HepG2 (cell line): ENCODE measurements around the gene UBASH3A. TPM values are rescaled to one million over a fixed set of nuclear protein-coding genes. Genes with fewer than 3 reads are reported as not detected.

Experiments used
- ATAC-seq: fragments of 200-7000 bp; cut with Tn5 transposase; 3 replicates; pipeline ENCODE4 v1.9.1; 2020; ENCODE audit warnings: mild to moderate bottlenecking, moderate library complexity
- BruUV-seq: library from RNA; stranded (reverse); fragments of 400-500 nt; replicated peaks from 2 replicates; lab custom pipeline; 2021; lab: Mats Ljungman, UMichigan
- CTCF ChIA-PET: fragments of 300-600 bp; formaldehyde crosslinking; extraction: SDS; loops from one replicate; lab custom pipeline; 2021; ENCODE audit warnings: low total read pairs, inconsistent platforms, low intra/inter-chr PET ratio; lab: Yijun Ruan, JAX
- POLR2A ChIA-PET: fragments of 350-600 bp; sonication (Branson Sonifier 250); formaldehyde crosslinking; loops from one replicate; lab custom pipeline; 2020; ENCODE audit warnings: antibody characterized with exemption, inconsistent platforms; lab: Yijun Ruan, JAX
- DNase-seq: peaks from one replicate; pipeline ENCODE4 v3.0.0-alpha.2; 2015; ENCODE audit warnings: low spot score
- FAIRE-seq: peaks from 3 replicates; lab custom pipeline; 2011; peaks lifted over from hg19 to GRCh38; lab: Jason Lieb, UNC
- H2AFZ ChIP-seq: one replicate; pipeline ENCODE4 v1.6.1; 2011; ENCODE audit warnings: low read length, inconsistent platforms
- H3K27ac ChIP-seq: fragments of 300-600 bp; 3 replicates; pipeline ENCODE4 v1.8.0; 2011; ENCODE audit warnings: mixed run types, mild to moderate bottlenecking, mixed read lengths, low read length, inconsistent platforms; ENCODE audit not compliant: insufficient read depth; ENCODE audit errors: extremely low read length
- H3K27me3 ChIP-seq, 2 experiments: fragments of 200-600 bp in 1 of 2; 2 replicates in 1 of 2; 3 replicates in 1 of 2; pipeline versions ENCODE4 v1.6.0 to v1.8.0; 2011; ENCODE audit warnings: low read length in 2 of 2, mild to moderate bottlenecking in 2 of 2, moderate library complexity in 2 of 2, inconsistent platforms in 1 of 2; ENCODE audit not compliant: insufficient read depth in 2 of 2, control insufficient read depth in 1 of 2
- H3K36me3 ChIP-seq, 2 experiments: fragments of 200-600 bp in 1 of 2; replicated peaks in 1 of 2; 2 replicates in 1 of 2; 3 replicates in 1 of 2; pipeline versions ENCODE4 v1.5.1 to v1.8.0; 2011; ENCODE audit warnings: low read length in 2 of 2, inconsistent platforms in 1 of 2; ENCODE audit not compliant: insufficient read depth in 2 of 2, control insufficient read depth in 1 of 2
- H3K4me1 ChIP-seq: 2 replicates; pipeline ENCODE4 v1.5.1; 2012; ENCODE audit warnings: low read length, inconsistent platforms; ENCODE audit not compliant: insufficient read depth
- H3K4me2 ChIP-seq: 2 replicates; pipeline ENCODE4 v1.6.0; 2011; ENCODE audit warnings: low read depth, low read length, inconsistent platforms
- H3K4me3 ChIP-seq, 3 experiments: fragments of 200-600 bp in 1 of 3; sonication (generic), shearing (Covaris generic) in 1 of 3; replicated peaks in 1 of 3; 2 replicates each; pipeline ENCODE4 v1.5.1; 2011 to 2016; ENCODE audit warnings: low read length in 3 of 3, inconsistent platforms in 2 of 3, low read depth in 2 of 3, mild to moderate bottlenecking in 2 of 3, control low read depth in 1 of 3, mixed read lengths in 1 of 3; ENCODE audit not compliant: insufficient read depth in 1 of 3
- H3K79me2 ChIP-seq: one replicate; pipeline ENCODE4 v1.6.1; 2011; ENCODE audit warnings: low read length, inconsistent platforms; ENCODE audit not compliant: insufficient read depth
- H3K9ac ChIP-seq: 2 replicates; pipeline ENCODE4 v1.6.0; 2011; ENCODE audit warnings: mild to moderate bottlenecking, low read depth, low read length, inconsistent platforms; ENCODE audit not compliant: insufficient read depth
- H3K9me3 ChIP-seq: 2 replicates; pipeline ENCODE4 v1.5.1; 2012; ENCODE audit warnings: mild to moderate bottlenecking, low read length
- H4K20me1 ChIP-seq: 2 replicates; pipeline ENCODE4 v1.6.0; 2011; ENCODE audit warnings: inconsistent platforms, mild to moderate bottlenecking, low read length, moderate library complexity; ENCODE audit not compliant: insufficient read depth
- DR1 ChIP-seq: sonication (generic); formaldehyde crosslinking; IDR thresholded peaks from 2 replicates; pipeline ENCODE4 v1.8.0; 2021; ENCODE audit warnings: mild to moderate bottlenecking, missing genetic modification reagents, inconsistent platforms
- GATAD2A ChIP-seq: IDR thresholded peaks from 2 replicates; pipeline ENCODE4 v1.6.1; 2016
- IRF1 ChIP-seq: sonication (generic); formaldehyde crosslinking; IDR thresholded peaks from 2 replicates; pipeline ENCODE4 v1.4.0; 2020; ENCODE audit warnings: low read depth, mild to moderate bottlenecking, missing genetic modification reagents
- POGK ChIP-seq: sonication (generic); formaldehyde crosslinking; conservative IDR thresholded peaks from 2 replicates; pipeline ENCODE4 v1.8.0; 2022; ENCODE audit warnings: mild to moderate bottlenecking, moderate library complexity, missing genetic modification reagents
- SNAI1 ChIP-seq: sonication (generic); formaldehyde crosslinking; IDR thresholded peaks from 2 replicates; pipeline ENCODE4 v1.5.0; 2020; ENCODE audit warnings: mild to moderate bottlenecking, missing genetic modification reagents, borderline replicate concordance
- ZBTB2 ChIP-seq: sonication (generic); formaldehyde crosslinking; IDR thresholded peaks from 2 replicates; pipeline ENCODE4 v1.8.0; 2022; ENCODE audit warnings: low read depth, missing genetic modification reagents
- ZBTB8A ChIP-seq: sonication (generic); formaldehyde crosslinking; IDR thresholded peaks from 2 replicates; pipeline ENCODE4 v1.4.0; 2020; ENCODE audit warnings: mild to moderate bottlenecking, low read depth, missing genetic modification reagents, borderline replicate concordance
- ZNF326 ChIP-seq: sonication (generic); formaldehyde crosslinking; IDR thresholded peaks from 2 replicates; pipeline ENCODE4 v1.4.0; 2020; ENCODE audit warnings: missing genetic modification reagents, borderline replicate concordance
- WGBS: methylation state at CpG from one replicate; pipeline ENCODE4 v1.1.6; 2017; ENCODE audit warnings: low lambda C conversion rate; 5-methylcytosine and 5-hydroxymethylcytosine counted together
- in situ Hi-C: cut with HindIII; loops from 2 replicates; pipeline ENCODE4 v1.10.0; 2017; ENCODE audit warnings: low pct_unique_long_range_greater_than_20kb; ENCODE audit not compliant: extremely low pct_ligation_motif_present
- intact Hi-C: fragments of 100-400 bp; cut with micrococcal nuclease; formaldehyde crosslinking; loops from one replicate; pipeline ENCODE4 v1.10.0; 2022; ENCODE audit not compliant: unreplicated experiment
- polyA plus RNA-seq, 8 experiments: library from polyadenylated mRNA; depleted of rRNA in 3 of 8; stranded (reverse) in 7 of 8; unstranded in 1 of 8; fragments of >200 nt; fragmentation: Illumina TruSeq in 4 of 8; extraction: Trizol in 4 of 8; gene quantifications; 2 replicates each; pipeline versions ENCODE4 v1.2.1 to v1.2.3, GENCODE V29; 2011 to 2016; ENCODE audit warnings: low read depth in 4 of 8, missing spikeins in 1 of 8, mixed read lengths in 1 of 8; ENCODE audit not compliant: insufficient read depth in 1 of 8
- total RNA-seq, 5 experiments: library from RNA; depleted of rRNA; stranded (reverse); fragments of >200 nt; fragmentation: Illumina TruSeq; extraction: Trizol; gene quantifications; 2 replicates each; pipeline ENCODE4 v1.2.3, GENCODE V29; 2016; ENCODE audit warnings: low read depth in 1 of 5
- TF ChIP-seq, protein P1 (sequence below): sonication (generic); formaldehyde crosslinking; IDR thresholded peaks from 2 replicates; pipeline ENCODE4 v1.5.1; 2020; ENCODE audit warnings: mild to moderate bottlenecking, missing genetic modification reagents, moderate library complexity
- TF ChIP-seq, protein P2 (sequence below): sonication (generic); formaldehyde crosslinking; IDR thresholded peaks from 2 replicates; pipeline ENCODE4 v1.4.0; 2020; ENCODE audit warnings: low read depth, missing genetic modification reagents

Gene UBASH3A
- total and polyA plus RNA-seq, 2 of the 13 experiments (the other 11 are each of a cell fraction or from before 2014, with no cell fraction given), result not detected

GRCh38 chr21:42491328-42491727 lies 87.6 kb downstream of the UBASH3A start:
- H3K79me2 ChIP-seq, result no peaks in the 10 kb centered on the region
- BruUV-seq, result no TSS peak
- H3K27me3 ChIP-seq, result peaks cover 1 to 17% of the 10 kb centered on the region in 2 experiments; a peak in 2 of 5 replicates
- intact Hi-C loops, result no loop called here
- no peaks in the 10 kb centered on the region for H3K36me3 ChIP-seq
- H3K4me3 ChIP-seq, result no peak overlapping the region
- peaks cover 17% of the 10 kb centered on the region for H3K4me1 ChIP-seq
- H3K27ac ChIP-seq, result no peak overlapping the region
- H3K4me2 ChIP-seq, result no peak overlapping the region
- H2AFZ ChIP-seq, result no peak overlapping the region
- POLR2A ChIA-PET, result no interaction called here
- ATAC-seq (no peak), FAIRE-seq (no peak), DNase-seq (no peak)
- no peaks in the 10 kb centered on the region for H4K20me1 ChIP-seq
- no peak overlapping the region for H3K9ac ChIP-seq
- CTCF ChIA-PET, result no interaction called here
- H3K9me3 ChIP-seq, result 0 out of 2 replicates have a peak, but pooled peaks cover 5% of the 10 kb centered on the region
- in situ Hi-C loops, result no loop called here
- WGBS, result 0% methylated on average over 1 of the region's 1 CpG
- TF ChIP-seq, protein P1, sequence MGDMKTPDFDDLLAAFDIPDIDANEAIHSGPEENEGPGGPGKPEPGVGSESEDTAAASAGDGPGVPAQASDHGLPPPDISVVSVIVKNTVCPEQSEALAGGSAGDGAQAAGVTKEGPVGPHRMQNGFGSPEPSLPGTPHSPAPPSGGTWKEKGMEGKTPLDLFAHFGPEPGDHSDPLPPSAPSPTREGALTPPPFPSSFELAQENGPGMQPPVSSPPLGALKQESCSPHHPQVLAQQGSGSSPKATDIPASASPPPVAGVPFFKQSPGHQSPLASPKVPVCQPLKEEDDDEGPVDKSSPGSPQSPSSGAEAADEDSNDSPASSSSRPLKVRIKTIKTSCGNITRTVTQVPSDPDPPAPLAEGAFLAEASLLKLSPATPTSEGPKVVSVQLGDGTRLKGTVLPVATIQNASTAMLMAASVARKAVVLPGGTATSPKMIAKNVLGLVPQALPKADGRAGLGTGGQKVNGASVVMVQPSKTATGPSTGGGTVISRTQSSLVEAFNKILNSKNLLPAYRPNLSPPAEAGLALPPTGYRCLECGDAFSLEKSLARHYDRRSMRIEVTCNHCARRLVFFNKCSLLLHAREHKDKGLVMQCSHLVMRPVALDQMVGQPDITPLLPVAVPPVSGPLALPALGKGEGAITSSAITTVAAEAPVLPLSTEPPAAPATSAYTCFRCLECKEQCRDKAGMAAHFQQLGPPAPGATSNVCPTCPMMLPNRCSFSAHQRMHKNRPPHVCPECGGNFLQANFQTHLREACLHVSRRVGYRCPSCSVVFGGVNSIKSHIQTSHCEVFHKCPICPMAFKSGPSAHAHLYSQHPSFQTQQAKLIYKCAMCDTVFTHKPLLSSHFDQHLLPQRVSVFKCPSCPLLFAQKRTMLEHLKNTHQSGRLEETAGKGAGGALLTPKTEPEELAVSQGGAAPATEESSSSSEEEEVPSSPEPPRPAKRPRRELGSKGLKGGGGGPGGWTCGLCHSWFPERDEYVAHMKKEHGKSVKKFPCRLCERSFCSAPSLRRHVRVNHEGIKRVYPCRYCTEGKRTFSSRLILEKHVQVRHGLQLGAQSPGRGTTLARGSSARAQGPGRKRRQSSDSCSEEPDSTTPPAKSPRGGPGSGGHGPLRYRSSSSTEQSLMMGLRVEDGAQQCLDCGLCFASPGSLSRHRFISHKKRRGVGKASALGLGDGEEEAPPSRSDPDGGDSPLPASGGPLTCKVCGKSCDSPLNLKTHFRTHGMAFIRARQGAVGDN, result no peak
- TF ChIP-seq SNAI1 (CRISPR knock-in tag) (no peak), GATAD2A (no peak), IRF1 (CRISPR knock-in tag) (no peak), ZBTB8A (CRISPR knock-in tag) (no peak), ZBTB2 (CRISPR knock-in tag) (no peak), DR1 (CRISPR knock-in tag) (no peak), POGK (no peak), ZNF326 (CRISPR knock-in tag) (no peak)
- TF ChIP-seq, protein P2, sequence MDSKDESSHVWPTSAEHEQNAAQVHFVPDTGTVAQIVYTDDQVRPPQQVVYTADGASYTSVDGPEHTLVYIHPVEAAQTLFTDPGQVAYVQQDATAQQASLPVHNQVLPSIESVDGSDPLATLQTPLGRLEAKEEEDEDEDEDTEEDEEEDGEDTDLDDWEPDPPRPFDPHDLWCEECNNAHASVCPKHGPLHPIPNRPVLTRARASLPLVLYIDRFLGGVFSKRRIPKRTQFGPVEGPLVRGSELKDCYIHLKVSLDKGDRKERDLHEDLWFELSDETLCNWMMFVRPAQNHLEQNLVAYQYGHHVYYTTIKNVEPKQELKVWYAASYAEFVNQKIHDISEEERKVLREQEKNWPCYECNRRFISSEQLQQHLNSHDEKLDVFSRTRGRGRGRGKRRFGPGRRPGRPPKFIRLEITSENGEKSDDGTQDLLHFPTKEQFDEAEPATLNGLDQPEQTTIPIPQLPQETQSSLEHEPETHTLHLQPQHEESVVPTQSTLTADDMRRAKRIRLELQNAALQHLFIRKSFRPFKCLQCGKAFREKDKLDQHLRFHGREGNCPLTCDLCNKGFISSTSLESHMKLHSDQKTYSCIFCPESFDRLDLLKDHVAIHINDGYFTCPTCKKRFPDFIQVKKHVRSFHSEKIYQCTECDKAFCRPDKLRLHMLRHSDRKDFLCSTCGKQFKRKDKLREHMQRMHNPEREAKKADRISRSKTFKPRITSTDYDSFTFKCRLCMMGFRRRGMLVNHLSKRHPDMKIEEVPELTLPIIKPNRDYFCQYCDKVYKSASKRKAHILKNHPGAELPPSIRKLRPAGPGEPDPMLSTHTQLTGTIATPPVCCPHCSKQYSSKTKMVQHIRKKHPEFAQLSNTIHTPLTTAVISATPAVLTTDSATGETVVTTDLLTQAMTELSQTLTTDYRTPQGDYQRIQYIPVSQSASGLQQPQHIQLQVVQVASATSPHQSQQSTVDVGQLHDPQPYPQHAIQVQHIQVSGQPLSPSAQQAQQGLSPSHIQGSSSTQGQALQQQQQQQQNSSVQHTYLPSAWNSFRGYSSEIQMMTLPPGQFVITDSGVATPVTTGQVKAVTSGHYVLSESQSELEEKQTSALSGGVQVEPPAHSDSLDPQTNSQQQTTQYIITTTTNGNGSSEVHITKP (CRISPR knock-in tag), result no peak
